Activated T-helper 9 cell treated with anti-CD3 and anti-CD28 coated beads, Interleukin-2, amount 50 U/mL, for 16 hours (primary cell): Measurements from ENCODE around the gene PODN.

Experiments used
- DNase-seq: peaks from one replicate; pipeline ENCODE4 v3.0.0-alpha.2; 2020; ENCODE audit warnings: low read depth

Gene PODN

GRCh38 chr1:53061859-53062707, at the start of gene PODN:
TSS of gene PODN (plus strand) at chr1:53062213. CDS start at chr1:53069856, 7,643 bp downstream.
- no peak for DNase-seq

GRCh38 chr1:53014791-53015507, 47.1 kb upstream of the PODN start:
- DNase-seq = peak; percentile 50

GRCh38 chr1:53015508-53015860, 46.5 kb upstream of the PODN start:
- DNase-seq = no peak

- DNase-seq = no peak
These were observed 45.3 kb upstream of the PODN start for GRCh38 chr1:53016705-53017104.

- no peak for DNase-seq
These were observed 41.4 kb upstream of the PODN start for GRCh38 chr1:53020588-53020987.

- no peak for DNase-seq
These were observed 39.8 kb upstream of the PODN start for GRCh38 chr1:53022179-53022578.

GRCh38 chr1:53023546-53023945, 38.5 kb upstream of the PODN start:
- DNase-seq = no peak

GRCh38 chr1:53024117-53024516, 37.9 kb upstream of the PODN start:
- DNase-seq = no peak

- DNase-seq = no peak
These were observed 36.8 kb upstream of the PODN start for GRCh38 chr1:53025034-53025768.

GRCh38 chr1:53025769-53026112, 36.3 kb upstream of the PODN start:
- DNase-seq = no peak

GRCh38 chr1:53026254-53026653, 35.8 kb upstream of the PODN start:
- no peak for DNase-seq

- DNase-seq = no peak
These were observed 30.3 kb upstream of the PODN start for GRCh38 chr1:53031732-53032131.

GRCh38 chr1:53037159-53037558, 24.9 kb upstream of the PODN start:
- no peak for DNase-seq

GRCh38 chr1:53038566-53038965, 23.4 kb upstream of the PODN start:
- no peak for DNase-seq

- DNase-seq = no peak
These were observed 18.7 kb upstream of the PODN start for GRCh38 chr1:53043271-53043670.

GRCh38 chr1:53044926-53045325, 17.1 kb upstream of the PODN start:
- DNase-seq = no peak

- DNase-seq = no peak
These were observed 15.1 kb upstream of the PODN start for GRCh38 chr1:53046930-53047329.

GRCh38 chr1:53047737-53048736, 14.0 kb upstream of the PODN start:
- no peak for DNase-seq

- DNase-seq = no peak
These were observed 12.9 kb upstream of the PODN start for GRCh38 chr1:53048960-53049573.

GRCh38 chr1:53049574-53049967, 12.4 kb upstream of the PODN start:
- DNase-seq = no peak

- DNase-seq = no peak
These were observed 11.7 kb upstream of the PODN start for GRCh38 chr1:53050310-53050709.
